Measurements from ENCODE around the gene CASP10. TPM values are rescaled to one million over a fixed set of nuclear protein-coding genes. Genes with fewer than 3 reads are reported as not detected.
A peak's percentile ranks its signal among the peaks of the same experiment; 100 is the strongest.

CASP10 gene
- total and polyA plus RNA-seq, 2 experiments from 2014 or later, result 2.9 to 5.1 TPM

DNA sequence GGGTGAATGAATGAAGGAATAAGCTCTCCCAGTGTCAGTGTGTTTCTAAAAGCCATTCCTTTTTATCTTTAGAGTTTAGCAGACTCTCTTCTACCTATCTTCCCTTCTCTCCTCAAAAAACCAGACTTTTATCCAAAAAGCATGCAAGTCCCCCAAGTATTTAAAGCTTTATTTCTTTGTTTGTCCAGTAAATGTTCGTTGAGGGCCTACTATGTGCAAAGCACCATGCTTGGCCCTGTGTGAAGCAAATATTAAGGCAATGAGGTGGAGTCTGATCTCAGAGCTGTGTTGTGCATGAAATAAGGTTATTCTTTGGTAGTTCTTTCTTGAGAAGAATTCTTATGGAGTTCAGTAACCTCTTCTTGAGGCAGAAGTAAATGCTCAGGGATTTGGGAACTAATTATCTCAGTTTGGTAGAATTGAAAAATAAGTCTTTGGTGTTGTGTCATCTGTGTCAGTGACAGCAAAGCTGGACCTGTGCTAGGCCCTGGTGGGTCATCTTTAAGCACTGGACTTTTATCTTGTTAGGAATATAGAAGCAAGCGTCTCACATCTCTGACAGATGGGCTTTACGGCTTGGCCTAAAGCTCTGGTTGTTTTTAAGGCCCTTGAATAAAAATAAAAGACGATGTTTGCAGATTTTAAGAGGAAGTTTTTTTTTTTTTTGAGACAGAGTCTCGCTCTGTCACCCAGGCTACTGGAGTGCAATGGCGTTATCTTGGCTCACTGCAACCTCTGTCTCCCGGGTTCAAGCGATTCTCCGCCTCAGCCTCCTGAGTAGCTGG, 28.1 kb upstream of the CASP10 start:
- no peaks in the 10 kb centered on the region for H3K9me3 ChIP-seq (ENCODE audit: low read depth)
- in situ Hi-C loops (cut with MboI), result no loop called here
- H2AFZ ChIP-seq, result no peak overlapping the region
- H3K27me3 ChIP-seq (replicated peaks; ENCODE audit: insufficient read depth), result no peaks in the 10 kb centered on the region
- no peaks in the 10 kb centered on the region for H3K9me2 ChIP-seq (ENCODE audit: insufficient read depth)
- WGBS, 2 experiments (ENCODE audit: low coverage in 1 of 2, low lambda C conversion rate in 2 of 2, missing lambda C conversion rate in 2 of 2), result 95 to 96% methylated on average over 9 of the region's 9 CpGs
- H3K4me3 ChIP-seq, result no peak overlapping the region
- H3K36me3 ChIP-seq (ENCODE audit: low read depth), result peaks cover 35% of the 10 kb centered on the region; the same call in 1 of the 2 replicates
- H3K4me2 ChIP-seq (ENCODE audit: unreplicated experiment), result no peak overlapping the region
- H3F3A ChIP-seq (ENCODE audit: insufficient read depth), result peaks cover 45% of the 10 kb centered on the region
- peaks cover 60% of the 10 kb centered on the region for H3K79me2 ChIP-seq (ENCODE audit: insufficient read depth)
- H4K20me1 ChIP-seq (ENCODE audit: insufficient read depth), result no peaks in the 10 kb centered on the region
- H3K4me1 ChIP-seq (ENCODE audit: insufficient read depth), result peaks cover 26% of the 10 kb centered on the region
- H3K27ac ChIP-seq, result no peak overlapping the region
- TF ChIP-seq EZH2phosphoT487 (IDR thresholded peaks at IDR 0.05; ENCODE audit: insufficient read depth, low read depth) (no peak), EZH2 (IDR thresholded peaks at IDR 0.05; ENCODE audit: insufficient read depth, poor library complexity, severe bottlenecking) (no peak)
- H3K9ac ChIP-seq, result no peak overlapping the region
- DNase-seq, result no peak

DNA sequence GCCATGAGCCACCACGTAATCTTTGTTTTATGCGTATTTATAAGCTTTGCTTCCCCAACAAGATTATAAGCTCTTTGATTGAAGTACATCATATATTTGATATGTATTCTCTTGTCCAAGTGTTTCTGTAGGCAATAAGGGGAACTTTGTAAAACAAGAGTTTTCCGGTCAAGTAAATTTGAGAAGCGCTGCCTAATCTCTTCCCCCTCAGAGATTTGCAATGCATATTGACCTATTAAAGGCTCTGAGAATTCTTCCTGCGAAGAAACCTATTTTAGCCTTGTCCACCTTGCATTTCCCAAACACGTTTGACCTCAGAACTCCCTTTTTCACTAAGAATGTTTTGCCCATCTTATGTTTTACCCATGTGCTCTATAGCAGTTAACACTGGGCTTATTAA, 26.9 kb upstream of the CASP10 start:
- H3K4me1 ChIP-seq (ENCODE audit: insufficient read depth), result peaks cover 14% of the 10 kb centered on the region
- 97 to 99% methylated on average over 6 of the region's 6 CpGs for WGBS, 2 experiments (ENCODE audit: low coverage in 1 of 2, low lambda C conversion rate in 2 of 2, missing lambda C conversion rate in 2 of 2)
- in situ Hi-C loops (cut with MboI), result no loop called here

DNA sequence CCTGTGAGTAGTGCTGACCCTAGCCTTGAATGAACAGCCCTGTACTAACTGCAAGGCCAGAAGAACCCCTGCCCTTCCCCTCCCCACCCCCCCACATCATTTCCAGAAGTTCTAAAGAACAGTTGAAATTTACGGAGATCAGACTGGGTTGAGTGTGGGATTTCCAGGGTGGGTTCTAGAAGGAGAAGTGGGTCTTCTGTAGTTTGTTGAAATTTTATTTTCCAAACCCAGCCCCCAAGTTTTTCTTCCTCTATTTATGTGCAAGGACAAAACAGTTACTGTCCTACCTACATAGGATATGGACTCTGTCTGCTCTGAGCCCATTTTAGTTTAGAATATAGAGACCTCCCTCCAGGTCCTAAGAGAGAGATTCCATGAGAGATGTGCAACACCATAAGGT, 26.3 kb upstream of the CASP10 start:
- H3F3A ChIP-seq (ENCODE audit: insufficient read depth), result peaks cover 27% of the 10 kb centered on the region
- H3K9ac ChIP-seq, result no peak overlapping the region
- TF ChIP-seq EZH2phosphoT487 (IDR thresholded peaks at IDR 0.05; ENCODE audit: insufficient read depth, low read depth), result no peak
- TF ChIP-seq EZH2 (IDR thresholded peaks at IDR 0.05; ENCODE audit: insufficient read depth, poor library complexity, severe bottlenecking), result no peak
- no peak overlapping the region for H3K4me3 ChIP-seq
- peaks cover 67% of the 10 kb centered on the region for H3K79me2 ChIP-seq (ENCODE audit: insufficient read depth)
- peaks cover 9% of the 10 kb centered on the region for H3K4me1 ChIP-seq (ENCODE audit: insufficient read depth)
- no peak overlapping the region for H3K4me2 ChIP-seq (ENCODE audit: unreplicated experiment)
- H3K27me3 ChIP-seq (replicated peaks; ENCODE audit: insufficient read depth), result no peaks in the 10 kb centered on the region
- WGBS, 2 experiments (ENCODE audit: low coverage in 1 of 2, low lambda C conversion rate in 2 of 2, missing lambda C conversion rate in 2 of 2), result 100% methylated on average over 1 of the region's 1 CpG
- no peaks in the 10 kb centered on the region for H4K20me1 ChIP-seq (ENCODE audit: insufficient read depth)
- H3K9me3 ChIP-seq (ENCODE audit: low read depth), result no peaks in the 10 kb centered on the region
- DNase-seq, result no peak
- no peak overlapping the region for H3K27ac ChIP-seq
- H3K36me3 ChIP-seq (ENCODE audit: low read depth), result peaks cover 41% of the 10 kb centered on the region; the same call in 1 of the 2 replicates
- H3K9me2 ChIP-seq (ENCODE audit: insufficient read depth), result no peaks in the 10 kb centered on the region
- in situ Hi-C loops (cut with MboI), result no loop called here
- no peak overlapping the region for H2AFZ ChIP-seq

More for the DNA sequence above, 26.9 kb upstream of the CASP10 start:
- DNase-seq, result no peak
- Histone ChIP-seq H2AFZ (no peak overlapping the region), H3K9ac (no peak overlapping the region), H3K27me3 (replicated peaks; ENCODE audit: insufficient read depth) (no peaks in the 10 kb centered on the region), H4K20me1 (ENCODE audit: insufficient read depth) (no peaks in the 10 kb centered on the region), H3K9me2 (ENCODE audit: insufficient read depth) (no peaks in the 10 kb centered on the region), H3K36me3 (ENCODE audit: low read depth) (peaks cover 40% of the 10 kb centered on the region; the same call in 1 of the 2 replicates), H3K4me2 (ENCODE audit: unreplicated experiment) (no peak overlapping the region), H3K27ac (no peak overlapping the region), H3K9me3 (ENCODE audit: low read depth) (no peaks in the 10 kb centered on the region), H3K4me3 (no peak overlapping the region), H3K79me2 (ENCODE audit: insufficient read depth) (peaks cover 67% of the 10 kb centered on the region), H3F3A (ENCODE audit: insufficient read depth) (peaks cover 33% of the 10 kb centered on the region)
- TF ChIP-seq EZH2 (IDR thresholded peaks at IDR 0.05; ENCODE audit: insufficient read depth, poor library complexity, severe bottlenecking) (no peak), EZH2phosphoT487 (IDR thresholded peaks at IDR 0.05; ENCODE audit: insufficient read depth, low read depth) (no peak)

DNA sequence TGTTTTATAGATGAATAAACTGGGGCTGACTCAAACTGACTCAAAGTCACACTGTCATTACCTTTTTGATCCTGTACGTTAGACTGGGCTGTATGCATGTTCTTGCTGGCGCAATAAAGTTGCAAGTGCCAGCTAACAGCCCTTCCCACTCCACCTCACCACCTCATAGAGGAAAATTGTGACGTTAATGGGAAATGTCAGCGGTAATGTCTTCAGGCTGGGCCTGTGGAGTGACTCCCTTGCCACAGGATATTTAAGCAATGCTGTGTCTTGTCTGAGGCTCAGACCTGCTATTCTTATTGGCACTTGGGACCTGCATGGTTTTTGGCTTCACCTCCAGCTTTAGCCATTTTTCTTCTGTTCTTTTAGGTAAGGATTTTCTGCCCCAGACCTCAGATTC, 25.2 kb upstream of the CASP10 start:
- Histone ChIP-seq H3K4me1 (ENCODE audit: insufficient read depth) (no peaks in the 10 kb centered on the region; the same call in 1 of the 2 replicates), H2AFZ (no peak overlapping the region), H3K4me3 (no peak overlapping the region), H3K36me3 (ENCODE audit: low read depth) (peaks cover 38% of the 10 kb centered on the region), H3K4me2 (ENCODE audit: unreplicated experiment) (no peak overlapping the region), H4K20me1 (ENCODE audit: insufficient read depth) (no peaks in the 10 kb centered on the region), H3F3A (ENCODE audit: insufficient read depth) (peaks cover 19% of the 10 kb centered on the region), H3K9me3 (ENCODE audit: low read depth) (no peaks in the 10 kb centered on the region), H3K9me2 (ENCODE audit: insufficient read depth) (no peaks in the 10 kb centered on the region), H3K9ac (0 out of 2 replicates have a peak overlapping the region, but pooled peaks have one; percentile 8), H3K27me3 (replicated peaks; ENCODE audit: insufficient read depth) (no peaks in the 10 kb centered on the region), H3K79me2 (ENCODE audit: insufficient read depth) (peaks cover 62% of the 10 kb centered on the region), H3K27ac (peak overlapping the region; percentile 22; the same call in 1 of the 2 replicates)
- TF ChIP-seq EZH2phosphoT487 (IDR thresholded peaks at IDR 0.05; ENCODE audit: insufficient read depth, low read depth), result no peak
- no peak for TF ChIP-seq EZH2 (IDR thresholded peaks at IDR 0.05; ENCODE audit: insufficient read depth, poor library complexity, severe bottlenecking)
- 43 to 51% methylated on average over 4 of the region's 4 CpGs for WGBS, 2 experiments (ENCODE audit: low coverage in 1 of 2, low lambda C conversion rate in 2 of 2, missing lambda C conversion rate in 2 of 2)
- in situ Hi-C loops (cut with MboI), result no loop called here
- DNase-seq, result no peak

All from GM23248 (cell line).